ENCODE data around the gene CCDC33.

The CCDC33 gene

GRCh38 chr15:74208901-74209559, 27.1 kb upstream of the CCDC33 start:
- no peak for DNase-seq (ENCODE audit: low read depth in 2 of 2)

GRCh38 chr15:74209560-74209958, 26.6 kb upstream of the CCDC33 start:
- no peak for DNase-seq (ENCODE audit: low read depth in 2 of 2)

- no peak for DNase-seq (ENCODE audit: low read depth in 2 of 2)
These were observed 26.0 kb upstream of the CCDC33 start for GRCh38 chr15:74209997-74210671.

GRCh38 chr15:74210729-74211128, 25.4 kb upstream of the CCDC33 start:
- DNase-seq (ENCODE audit: low read depth in 2 of 2): no peak

- no peak for DNase-seq (ENCODE audit: low read depth in 2 of 2)
These were observed 24.5 kb upstream of the CCDC33 start for GRCh38 chr15:74211656-74212055.

- DNase-seq (ENCODE audit: low read depth in 2 of 2): no peak
These were observed 23.6 kb upstream of the CCDC33 start for GRCh38 chr15:74212494-74212893.

GRCh38 chr15:74213858-74214284, 22.3 kb upstream of the CCDC33 start:
- no peak for DNase-seq (ENCODE audit: low read depth in 2 of 2)

- DNase-seq (ENCODE audit: low read depth in 2 of 2): no peak
These were observed 21.7 kb upstream of the CCDC33 start for GRCh38 chr15:74214324-74215021.

GRCh38 chr15:74215958-74216357, 20.2 kb upstream of the CCDC33 start:
- DNase-seq (ENCODE audit: low read depth in 2 of 2): no peak

- DNase-seq (ENCODE audit: low read depth in 2 of 2): no peak
These were observed 19.2 kb upstream of the CCDC33 start for GRCh38 chr15:74216949-74217348.

- no peak for DNase-seq (ENCODE audit: low read depth in 2 of 2)
These were observed 17.9 kb upstream of the CCDC33 start for GRCh38 chr15:74217907-74218885.

- DNase-seq (ENCODE audit: low read depth in 2 of 2): no peak
These were observed 15.5 kb upstream of the CCDC33 start for GRCh38 chr15:74220475-74221248.

GRCh38 chr15:74221399-74222239, 14.5 kb upstream of the CCDC33 start:
- DNase-seq (ENCODE audit: low read depth in 2 of 2): no peak

- no peak for DNase-seq (ENCODE audit: low read depth in 2 of 2)
These were observed 13.6 kb upstream of the CCDC33 start for GRCh38 chr15:74222240-74223119.

GRCh38 chr15:74225928-74226327, 10.2 kb upstream of the CCDC33 start:
- DNase-seq (ENCODE audit: low read depth in 2 of 2): no peak

- DNase-seq (ENCODE audit: low read depth in 2 of 2): no peak
These were observed 9.2 kb upstream of the CCDC33 start for GRCh38 chr15:74226761-74227540.

- DNase-seq (ENCODE audit: low read depth in 2 of 2): no peak
These were observed 8.0 kb upstream of the CCDC33 start for GRCh38 chr15:74227968-74228722.

- DNase-seq (ENCODE audit: low read depth in 2 of 2): no peak
These were observed 7.4 kb upstream of the CCDC33 start for GRCh38 chr15:74228723-74229081.

All from stimulated activated CD4-positive, alpha-beta T cell treated with anti-CD3 and anti-CD28 coated beads, Interleukin-12 subunit alpha, Interleukin-12 subunit beta, amount 100 ng/mL, for 24 hours (primary cell).